Inflammatory macrophage (primary cell): ENCODE measurements around the gene CBFB.
"Not testable (repeated sequence)": the region's sequence is repeated elsewhere in the genome, so short reads cannot be mapped to it uniquely, and the experiment has no call there.

ENCODE experiments used
- DNase-seq, 2 donors: peaks; one replicate each; pipeline ENCODE4 v3.0.0-alpha.2; 2020 to 2022
- total RNA-seq, 18 experiments: gene quantifications; one replicate each; lab custom pipeline; 2026; ENCODE audit warnings: mixed read lengths in 6 of 18, inconsistent platforms in 2 of 18; lab: John Stamatoyannopoulos, UW

Gene CBFB
- total RNA-seq, result 36.9 to 187 (median 107) reads per million in 18 experiments

DNA sequence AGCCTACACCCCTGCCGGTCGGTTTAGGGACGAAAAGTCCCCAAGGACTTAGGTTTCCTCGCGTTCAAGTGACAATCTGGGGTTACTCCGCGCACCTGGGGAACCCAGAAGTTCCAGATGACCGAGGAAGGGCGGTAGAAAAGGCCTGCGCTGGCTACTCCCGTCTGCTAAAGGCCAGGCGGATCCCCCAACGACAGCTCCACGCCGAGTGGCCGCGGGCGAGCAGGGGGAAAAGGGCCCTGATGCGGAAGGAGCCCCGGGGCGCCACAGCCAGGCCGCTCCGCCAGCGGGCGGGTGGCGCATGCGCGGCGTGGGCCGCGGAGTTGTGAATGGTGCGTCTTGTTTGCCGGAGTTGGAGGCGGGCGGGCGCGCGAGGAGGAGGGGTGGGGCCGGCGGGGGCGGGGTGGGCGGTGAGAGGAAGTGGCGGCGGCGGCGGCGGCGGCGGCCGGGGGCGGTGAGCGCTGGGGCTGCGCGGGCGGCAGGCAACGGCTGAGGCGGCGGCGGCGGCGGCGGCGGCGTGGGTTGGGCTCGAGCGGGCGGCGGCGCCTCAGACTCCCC is at the start of gene CBFB:
Gene CBFB (plus strand): TSS at position 454 of the 558 bp plus-strand sequence. CDS start 259 bp downstream, outside the sequence.
- DNase-seq, result peak; percentile 89

DNA sequence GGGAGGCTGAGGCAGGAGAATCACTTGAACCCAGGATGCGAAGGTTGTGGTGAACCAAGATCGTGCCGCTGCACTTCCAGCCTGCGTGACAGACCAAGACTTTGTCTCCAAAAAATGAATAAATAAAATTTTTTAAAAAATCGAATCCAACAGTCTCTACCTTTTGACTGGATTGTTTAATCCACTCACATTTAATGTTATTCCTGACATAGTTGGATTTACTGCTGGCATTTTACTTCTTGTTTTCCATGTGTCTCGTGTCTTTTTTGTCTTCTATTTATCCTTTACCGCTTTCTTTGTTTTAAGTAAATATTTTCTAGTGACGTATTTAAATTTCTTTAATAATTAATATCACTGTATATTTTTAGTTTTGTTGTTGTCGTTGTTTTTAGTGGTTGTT is 45.9 kb upstream of the CBFB start:
- DNase-seq, result no peak

DNA sequence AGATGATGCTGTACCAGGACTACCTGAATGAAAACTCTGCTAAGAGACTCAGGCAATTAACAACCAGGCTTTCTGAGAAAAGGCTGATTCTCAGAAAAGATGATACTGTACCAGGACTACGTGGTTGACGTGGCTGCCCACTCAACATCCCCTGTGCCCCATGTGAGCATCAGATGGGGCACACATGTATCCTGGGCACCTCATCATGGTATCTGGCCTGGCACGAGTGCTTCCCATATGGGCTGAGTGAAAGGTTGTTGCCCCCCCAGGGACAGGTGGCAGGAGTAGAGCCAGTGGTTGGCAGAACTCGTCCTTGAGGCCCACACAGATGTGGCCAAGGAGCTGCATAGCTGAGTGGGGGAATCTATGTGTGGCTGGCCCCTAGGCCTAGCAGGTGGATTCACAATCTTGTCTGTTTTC is 44.0 kb upstream of the CBFB start:
- no peak for DNase-seq

DNA sequence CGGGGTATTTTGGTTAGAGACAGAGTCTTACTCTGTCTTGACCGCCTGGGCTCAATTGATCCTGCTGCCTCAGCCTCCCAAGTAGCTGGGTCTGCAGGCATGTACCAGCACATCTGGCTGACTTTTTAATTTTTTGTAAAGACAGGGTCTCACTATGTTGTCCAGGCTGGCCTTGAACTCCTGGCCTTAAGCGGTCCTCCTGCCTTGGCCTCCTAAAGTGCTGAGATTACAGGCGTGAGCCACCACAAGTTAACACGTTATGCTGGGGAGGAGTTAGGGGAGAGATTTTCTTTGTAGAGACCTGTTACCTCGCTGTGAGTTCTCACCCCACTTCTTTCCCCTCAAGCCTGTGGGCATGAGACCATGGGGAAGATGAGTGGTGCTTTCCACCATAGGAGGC is 42.4 kb upstream of the CBFB start:
- DNase-seq, result no peak

DNA sequence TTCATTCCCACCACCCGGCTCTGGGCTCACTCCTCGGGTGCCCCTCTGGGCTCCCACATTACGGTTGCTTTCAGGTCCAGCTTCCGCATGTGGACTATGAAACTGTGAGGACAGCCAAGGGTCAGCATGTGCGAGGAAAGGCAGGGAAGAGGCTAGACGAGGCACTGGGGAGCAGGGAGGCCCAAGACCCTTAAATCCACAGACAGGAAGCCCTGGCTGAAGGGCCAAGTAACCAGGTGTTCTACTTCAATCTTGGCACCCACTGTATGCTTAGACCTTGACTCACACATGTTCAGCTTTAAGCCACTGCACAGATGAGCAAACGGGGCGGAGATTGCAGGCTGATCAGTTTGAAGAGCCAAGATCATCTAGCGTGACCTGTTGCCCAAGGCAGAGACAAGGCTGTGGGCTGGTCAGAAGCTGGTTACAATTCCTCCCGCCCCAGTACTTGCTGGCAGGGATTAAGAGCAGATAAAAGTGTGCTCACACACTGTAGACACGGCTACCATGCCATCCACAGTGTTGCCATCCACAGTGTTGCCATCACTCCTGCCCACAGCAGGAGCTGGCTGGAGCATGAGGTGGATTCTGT is 40.7 kb upstream of the CBFB start, which contains the start of gene CES4A:
Gene CES4A (plus strand): TSS at position 393 of the 592 bp plus-strand sequence. CDS start 184 bp downstream, at position 577.
- DNase-seq, result no peak

DNA sequence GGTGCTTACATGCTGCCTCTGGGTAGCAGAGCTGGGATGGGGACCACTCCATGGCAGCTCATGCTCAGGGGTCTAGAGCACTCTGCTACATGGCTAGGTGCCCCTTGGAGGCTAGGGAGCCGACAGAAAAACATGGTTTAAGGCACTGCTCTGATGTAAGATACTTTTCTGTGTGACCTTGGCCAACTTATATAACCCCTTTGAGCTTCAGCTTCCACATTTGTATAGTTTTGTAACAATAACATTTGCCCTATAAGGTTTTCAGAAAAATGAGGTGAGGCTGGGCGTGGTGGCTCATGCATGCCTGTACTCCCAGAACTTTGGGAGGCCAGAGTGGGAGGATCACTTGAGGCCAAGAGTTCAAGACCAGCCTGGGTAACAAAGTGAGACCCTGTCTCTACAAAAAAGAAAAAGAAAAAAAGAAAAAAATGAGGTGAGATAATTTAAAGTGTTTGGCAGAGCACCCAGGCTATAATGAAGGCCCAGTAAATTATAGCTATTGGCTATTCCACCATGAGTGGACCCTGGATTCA is 37.3 kb upstream of the CBFB start:
- no peak for DNase-seq

DNA sequence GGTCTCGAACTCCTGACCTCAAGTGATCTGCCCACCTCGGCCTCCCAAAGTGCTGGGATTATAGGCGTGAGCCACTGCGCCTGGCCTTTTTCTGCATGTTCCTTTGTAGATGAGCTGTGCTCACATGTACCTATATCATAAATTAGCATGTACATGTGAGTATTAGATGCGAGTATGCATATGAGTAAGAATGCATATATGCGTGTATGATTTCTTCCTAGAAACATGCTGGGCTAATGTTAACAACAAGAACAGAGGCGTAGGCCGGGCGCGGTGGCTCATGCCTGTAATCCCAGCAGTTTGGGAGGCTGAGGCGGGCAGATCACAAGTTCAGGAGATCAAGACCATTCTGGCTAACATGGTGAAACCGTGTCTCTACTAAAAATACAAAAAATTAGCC is 35.4 kb upstream of the CBFB start:
- not testable (repeated sequence) for DNase-seq

DNA sequence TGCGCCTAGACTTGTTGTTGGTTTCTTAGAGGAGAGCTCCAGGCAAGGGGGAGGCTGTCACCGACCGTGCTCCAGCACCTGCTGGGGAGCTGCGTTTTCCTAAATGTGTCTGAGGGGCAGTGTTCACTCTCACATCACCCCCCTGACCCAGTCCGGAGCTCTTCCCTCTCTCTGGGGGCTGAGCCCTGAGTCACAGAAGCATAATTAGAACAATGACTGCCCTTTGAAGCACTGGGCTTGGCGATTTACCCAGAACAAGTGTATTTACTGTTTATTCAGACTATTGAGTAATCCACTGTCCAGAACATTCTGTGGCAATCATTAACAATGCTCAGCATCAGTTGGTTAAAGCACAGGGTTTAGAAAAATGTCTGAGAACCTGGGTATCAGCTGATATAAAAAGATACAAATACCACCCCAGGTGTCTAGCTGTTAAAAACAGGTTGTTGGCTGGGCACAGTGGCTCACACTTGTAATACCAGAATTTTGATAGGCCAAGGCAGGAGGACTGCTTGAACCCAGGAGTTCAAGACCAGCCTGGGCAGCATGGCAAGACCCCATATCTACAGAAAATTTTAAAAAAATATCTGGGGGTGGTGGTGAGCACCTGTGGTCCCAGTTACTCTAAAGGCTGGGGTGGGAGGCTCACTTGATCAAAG is 32.5 kb upstream of the CBFB start:
- DNase-seq, result no peak

DNA sequence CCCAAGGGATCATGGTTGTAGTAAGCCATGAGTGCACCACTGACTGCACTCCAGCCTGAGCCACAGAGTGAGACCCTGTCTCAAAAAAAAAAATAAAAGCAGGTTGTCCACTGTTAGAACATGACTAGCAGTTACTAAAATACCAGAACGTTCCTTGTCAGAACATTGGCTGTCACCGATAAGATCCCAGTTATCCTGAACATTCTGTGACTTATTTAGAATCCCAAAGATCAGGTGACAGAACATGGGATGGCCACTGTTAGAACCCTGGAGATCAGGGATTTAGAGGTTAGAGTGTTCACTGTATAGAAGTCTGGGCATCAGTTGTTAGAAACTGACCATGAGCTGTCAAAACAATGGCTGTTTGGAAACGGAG is 32.0 kb upstream of the CBFB start:
- no peak for DNase-seq

DNA sequence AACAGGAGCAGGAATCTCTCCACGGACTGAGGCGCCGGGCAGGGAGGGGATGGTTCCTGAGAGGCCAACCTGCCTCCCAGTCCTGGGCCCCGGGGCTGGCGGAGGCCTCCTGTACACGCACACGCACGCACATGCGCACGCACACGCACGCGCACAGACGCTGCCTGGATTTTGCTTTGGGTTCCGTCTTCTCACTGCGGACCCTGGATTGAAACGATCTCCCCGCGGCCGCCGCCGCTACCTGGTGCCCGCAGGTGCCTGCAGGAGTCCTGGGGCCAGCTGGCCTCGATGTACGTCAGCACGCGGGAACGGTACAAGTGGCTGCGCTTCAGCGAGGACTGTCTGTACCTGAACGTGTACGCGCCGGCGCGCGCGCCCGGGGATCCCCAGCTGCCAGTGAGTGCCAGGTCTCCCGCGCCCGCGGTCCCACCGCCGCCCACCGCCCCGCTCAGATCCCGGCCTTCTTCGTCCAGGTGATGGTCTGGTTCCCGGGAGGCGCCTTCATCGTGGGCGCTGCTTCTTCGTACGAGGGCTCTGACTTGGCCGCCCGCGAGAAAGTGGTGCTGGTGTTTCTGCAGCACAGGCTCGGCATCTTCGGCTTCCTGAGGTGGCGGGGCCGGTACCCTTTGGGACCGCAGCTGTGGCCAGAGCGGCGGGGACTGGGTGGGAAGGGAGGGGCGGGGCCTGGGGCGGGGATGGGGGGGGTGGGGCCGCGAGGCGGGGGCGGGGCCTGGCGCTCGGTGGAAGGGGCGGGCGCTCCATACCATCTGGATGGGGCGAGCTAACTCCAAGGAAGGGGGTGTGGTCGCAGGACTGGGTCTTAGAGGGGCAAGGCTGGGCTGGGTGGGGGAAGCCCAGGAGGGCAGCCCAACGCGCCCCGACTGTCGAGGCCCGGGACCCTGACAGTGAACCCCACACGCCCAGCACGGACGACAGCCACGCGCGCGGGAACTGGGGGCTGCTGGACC is 28.3 kb upstream of the CBFB start:
- DNase-seq, result peak; percentile 23 to 41

DNA sequence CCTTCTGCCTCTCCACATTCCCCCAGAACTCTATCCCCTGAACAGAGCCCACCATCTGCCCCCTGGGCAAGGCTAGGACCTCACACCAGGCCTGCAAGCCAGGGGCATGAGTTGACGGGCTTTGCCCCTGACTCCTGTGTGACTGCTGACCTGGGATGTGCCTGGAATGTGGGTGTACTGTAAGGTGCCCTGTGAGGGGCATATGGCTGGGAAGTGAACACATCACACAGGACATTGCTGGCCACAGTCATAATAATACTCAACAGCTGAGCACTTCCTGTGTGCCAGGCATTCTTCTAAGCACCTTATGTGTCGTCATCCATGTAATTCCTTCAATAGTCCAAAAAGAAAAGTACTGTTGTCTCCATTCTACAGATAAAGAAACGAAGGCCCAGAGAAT is 27.2 kb upstream of the CBFB start:
- DNase-seq, result no peak

DNA sequence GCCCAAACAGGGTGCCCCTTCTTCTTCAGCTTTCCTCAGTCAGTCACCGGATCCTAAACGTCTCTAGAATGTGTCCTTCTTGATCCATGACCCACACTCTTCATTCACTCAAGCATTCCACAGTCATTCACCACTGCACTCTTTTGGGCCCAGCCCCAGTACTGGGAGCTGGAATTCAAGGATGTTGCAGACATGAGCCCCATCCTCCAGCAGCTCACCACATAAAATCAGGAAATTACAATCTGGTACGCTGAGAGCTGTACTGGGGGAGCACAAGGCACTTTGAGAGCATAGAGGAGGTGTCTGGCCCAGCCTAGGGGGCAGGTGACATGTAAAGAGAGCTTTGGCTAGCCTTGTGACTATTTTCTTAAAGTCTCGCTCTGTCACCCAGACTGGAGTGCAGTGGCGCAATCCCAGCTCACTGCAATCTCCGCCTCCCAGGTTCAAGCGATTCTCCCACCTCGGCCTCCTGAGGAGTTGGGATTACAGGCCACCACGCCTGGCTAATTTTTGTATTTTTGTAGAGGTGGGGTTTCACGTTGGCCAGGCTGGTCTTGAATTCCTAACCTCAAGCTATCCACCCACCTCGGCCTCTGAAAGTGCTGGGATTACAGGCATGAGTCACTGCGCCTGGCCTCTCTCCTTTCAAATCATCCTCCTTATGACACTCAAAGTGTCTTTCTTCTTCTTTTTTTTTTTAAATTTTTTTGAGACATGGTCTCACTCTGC is 21.9 kb upstream of the CBFB start:
- DNase-seq, result peak; percentile 62 to 69

DNA sequence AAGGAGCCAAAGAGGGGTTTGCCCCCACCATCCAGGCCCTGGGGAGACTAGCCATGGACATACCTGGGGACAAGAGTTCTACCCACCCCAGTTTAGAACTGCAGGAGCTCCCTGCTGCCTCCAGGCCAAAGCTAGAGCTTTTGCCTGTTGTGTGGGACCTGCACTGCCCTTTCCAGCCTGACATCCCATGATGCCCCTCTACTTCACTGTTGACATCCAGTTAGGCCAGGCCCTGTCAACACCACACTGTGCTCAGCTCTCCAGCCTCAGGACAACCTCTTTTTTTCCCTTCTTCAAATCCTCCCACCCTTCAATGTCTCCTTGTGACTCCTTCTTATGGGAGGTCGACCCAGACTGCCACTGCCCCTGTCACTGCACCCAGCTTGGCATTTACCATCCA is 19.8 kb upstream of the CBFB start:
- DNase-seq, result no peak

DNA sequence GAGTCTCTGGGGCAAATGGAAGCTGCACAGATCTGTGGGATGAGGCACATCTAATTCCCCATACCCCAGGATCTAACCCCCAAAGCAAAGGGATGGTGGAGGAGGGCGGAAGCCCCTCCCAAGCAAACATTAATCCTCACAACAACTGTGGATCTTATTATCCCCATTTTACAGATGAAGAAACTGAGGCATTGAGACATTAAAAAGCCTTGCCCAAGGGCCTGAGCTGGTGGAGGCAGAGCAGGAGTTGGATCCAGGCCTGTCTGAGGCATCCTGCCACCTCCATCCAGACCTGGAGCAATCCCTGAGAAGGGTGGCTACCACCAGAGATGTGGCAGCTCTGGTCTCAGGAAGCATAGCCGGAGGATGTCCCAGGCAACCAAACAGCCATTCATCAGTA is 17.7 kb upstream of the CBFB start:
- DNase-seq, result no peak

DNA sequence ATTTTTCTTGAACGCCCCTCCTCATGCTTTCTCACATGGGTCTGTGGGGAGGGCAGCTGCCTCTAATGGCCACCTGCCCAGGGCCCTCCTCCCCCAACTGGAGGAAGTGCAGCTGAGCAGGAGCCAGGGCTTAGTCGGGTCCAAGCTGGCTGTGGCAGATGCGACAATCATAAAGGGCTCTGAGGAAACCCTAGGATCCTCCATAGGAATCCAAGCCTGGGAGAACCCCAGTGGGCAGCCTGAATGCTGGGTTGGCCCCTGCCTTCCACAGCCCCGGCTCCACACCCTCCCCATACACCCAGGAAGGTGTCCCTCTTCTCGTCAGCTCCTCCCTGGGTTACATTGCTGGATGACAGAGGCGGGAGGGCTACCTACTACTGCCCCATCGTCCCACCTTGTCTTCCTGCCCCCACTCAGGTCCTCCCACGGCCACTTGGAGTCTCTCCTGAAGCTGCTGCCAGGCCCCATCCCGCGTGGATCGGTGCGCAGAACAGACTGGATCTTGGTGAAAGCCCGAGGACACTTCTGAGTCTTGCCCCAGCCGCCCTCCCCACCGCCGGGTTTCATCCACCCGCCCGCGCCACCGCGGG is 15.6 kb upstream of the CBFB start:
- no peak for DNase-seq

DNA sequence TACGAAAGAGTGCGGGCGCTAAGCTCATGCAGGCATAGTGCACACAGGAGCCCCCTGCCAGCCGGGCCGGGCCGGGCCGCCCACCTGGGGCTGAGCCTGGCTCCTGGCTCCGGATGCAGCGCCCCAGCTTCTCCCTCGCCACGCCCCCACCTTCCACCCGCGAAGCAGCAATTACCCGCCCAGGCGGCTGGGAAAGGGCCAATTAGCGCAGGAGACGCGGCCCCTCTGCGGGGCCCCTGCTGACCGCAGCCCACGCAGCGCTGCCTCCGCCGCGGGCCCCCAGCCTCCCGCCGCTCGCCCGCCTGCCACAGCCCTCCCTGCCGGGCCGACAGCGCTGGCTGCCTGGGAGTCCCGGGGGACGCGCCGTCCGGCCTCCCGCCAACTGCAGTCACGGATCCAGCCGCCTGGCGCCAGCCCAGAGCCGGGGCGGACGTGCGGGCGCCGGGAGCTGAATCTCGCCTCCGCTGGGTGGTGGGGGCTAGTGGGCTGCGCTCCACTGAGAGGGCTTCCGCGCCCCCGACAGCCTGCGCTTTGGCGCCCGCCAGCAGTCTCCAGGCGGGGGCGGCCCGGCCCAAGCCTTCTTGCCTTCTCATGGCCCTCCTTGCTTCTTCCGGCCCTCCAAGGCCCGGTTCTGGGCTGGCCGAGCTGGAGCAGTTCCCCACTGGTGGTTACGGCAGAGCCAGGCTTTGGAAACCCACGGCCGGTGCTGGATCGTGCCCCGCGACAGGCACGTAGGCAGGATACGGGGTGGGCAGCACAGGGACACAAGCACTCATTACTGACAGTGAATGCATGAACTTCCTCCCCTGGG is 14.9 kb upstream of the CBFB start:
- DNase-seq, result peak in 1 of 2 donors; percentile 43

DNA sequence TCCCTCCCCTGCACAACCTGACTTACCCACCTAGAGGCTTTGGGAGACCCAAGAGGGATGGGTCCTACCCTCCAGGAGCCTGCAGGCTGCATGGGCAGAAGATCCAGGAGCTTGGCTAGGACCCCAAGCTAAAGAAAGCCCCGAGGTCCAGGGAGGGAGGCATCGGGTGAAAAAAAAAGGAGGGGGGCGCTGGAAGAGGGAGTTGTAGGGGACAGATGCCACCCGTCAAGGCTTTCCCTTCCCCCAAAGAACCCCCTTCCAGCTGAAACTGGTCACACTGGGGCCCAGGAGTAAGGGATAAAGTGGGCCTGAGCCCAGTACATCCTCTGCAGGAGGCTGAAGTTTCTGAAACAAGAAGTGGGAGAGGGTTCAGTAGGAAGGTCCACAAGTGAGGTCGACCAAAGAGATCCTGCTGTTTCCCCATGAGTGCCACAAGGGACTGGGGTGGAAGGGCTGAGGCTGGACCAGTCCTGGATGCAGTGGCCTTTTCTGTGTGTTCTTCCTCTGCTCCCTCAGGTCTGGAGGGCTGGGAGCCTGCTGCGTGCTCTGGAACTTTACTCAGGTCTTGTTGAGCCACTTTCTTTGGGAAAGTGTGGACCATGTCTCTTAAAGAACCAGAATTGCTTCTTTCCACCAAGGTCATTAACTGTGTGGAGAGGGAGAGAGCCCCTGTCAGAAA is 14.2 kb upstream of the CBFB start:
- DNase-seq, result no peak

DNA sequence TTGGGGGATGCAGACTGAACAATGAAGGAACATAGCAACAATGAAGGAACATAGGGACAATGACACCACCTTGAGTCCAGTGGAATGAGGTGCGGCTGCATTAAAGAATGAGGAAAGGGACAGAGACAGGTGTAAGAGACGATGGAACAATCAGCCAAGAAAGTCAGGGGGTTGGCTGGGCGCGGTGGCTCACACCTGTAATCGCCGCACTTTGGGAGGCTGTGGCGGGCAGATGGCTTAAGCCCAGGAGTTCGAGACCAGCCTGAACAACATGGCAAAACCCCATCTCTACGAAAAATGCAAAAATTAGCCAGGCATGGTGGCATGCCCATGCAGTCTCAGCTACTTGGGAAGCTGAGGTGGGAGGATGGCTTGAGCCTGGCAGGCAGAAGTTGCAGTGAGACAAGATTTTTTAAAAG is 13.6 kb upstream of the CBFB start:
- no peak for DNase-seq

DNA sequence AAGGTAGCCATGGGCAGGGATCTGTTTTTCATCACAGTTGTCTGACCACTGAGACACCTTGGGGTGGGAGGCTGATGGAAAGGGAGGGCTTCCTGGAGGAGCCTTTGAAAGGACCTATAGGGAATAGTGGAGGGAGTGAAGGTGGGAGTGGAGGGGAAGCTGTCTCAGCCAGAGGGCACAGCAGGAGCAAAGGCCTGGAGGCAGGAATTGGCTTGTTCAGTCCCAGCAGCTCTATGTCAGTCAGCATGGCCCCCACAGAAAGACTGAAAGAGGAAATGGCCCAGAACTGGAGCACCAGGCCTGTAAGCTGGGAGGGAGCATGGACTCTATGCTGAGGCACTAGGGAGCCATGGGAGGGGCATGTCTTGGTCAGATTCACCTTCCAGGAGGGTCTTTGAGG is 12.8 kb upstream of the CBFB start:
- DNase-seq, result no peak
